ENCODE data around the gene SLC9C2. TPM values are rescaled to one million over a fixed set of nuclear protein-coding genes. Genes with fewer than 3 reads are reported as not detected.
"Not testable (repeated sequence)": the region's sequence is repeated elsewhere in the genome, so short reads cannot be mapped to it uniquely, and the experiment has no call there.

SLC9C2 gene
- total RNA-seq, 6 experiments from 2014 or later, result not detected

DNA sequence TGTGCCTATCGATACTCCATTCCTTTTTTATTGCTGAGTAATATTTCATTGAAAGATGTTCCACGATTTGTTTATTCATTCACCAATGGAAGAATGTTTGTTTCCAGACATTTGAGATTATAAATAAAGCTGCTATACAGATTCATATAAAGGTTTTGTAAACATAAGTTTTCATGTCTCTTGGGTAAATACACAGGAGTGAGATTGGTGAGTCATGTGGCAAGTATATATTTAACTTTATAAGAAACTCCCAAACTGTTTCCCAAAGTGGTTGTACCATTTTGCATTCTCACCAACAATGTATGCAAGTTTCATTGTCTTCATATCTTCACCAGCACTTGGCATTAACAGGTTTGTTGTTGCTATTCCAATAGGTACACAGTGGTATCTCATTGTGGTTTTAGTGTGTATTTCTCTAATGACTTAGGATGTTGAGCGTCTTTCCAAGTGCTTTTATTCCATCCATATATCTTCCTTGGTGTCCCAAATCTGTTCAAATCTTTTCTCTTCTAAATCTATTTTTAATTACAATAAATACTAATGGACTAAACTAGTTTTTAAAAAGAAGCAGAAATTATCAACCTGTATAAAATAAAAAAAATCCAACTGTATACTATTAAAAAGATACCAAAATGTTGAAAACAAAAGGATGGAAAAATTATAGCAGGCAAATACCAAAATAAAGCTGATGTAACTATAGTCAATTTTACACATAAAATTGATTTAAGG is 6.6 kb downstream of the SLC9C2 start:
- no peaks in the 10 kb centered on the region for H3K27me3 ChIP-seq
- DNase-seq, result no peak
- intact Hi-C loops (cut with DNase I), result no loop called here
- H3K9me3 ChIP-seq, result no peaks in the 10 kb centered on the region
- H3K27ac ChIP-seq, result no peak overlapping the region
- TF ChIP-seq, protein P1, sequence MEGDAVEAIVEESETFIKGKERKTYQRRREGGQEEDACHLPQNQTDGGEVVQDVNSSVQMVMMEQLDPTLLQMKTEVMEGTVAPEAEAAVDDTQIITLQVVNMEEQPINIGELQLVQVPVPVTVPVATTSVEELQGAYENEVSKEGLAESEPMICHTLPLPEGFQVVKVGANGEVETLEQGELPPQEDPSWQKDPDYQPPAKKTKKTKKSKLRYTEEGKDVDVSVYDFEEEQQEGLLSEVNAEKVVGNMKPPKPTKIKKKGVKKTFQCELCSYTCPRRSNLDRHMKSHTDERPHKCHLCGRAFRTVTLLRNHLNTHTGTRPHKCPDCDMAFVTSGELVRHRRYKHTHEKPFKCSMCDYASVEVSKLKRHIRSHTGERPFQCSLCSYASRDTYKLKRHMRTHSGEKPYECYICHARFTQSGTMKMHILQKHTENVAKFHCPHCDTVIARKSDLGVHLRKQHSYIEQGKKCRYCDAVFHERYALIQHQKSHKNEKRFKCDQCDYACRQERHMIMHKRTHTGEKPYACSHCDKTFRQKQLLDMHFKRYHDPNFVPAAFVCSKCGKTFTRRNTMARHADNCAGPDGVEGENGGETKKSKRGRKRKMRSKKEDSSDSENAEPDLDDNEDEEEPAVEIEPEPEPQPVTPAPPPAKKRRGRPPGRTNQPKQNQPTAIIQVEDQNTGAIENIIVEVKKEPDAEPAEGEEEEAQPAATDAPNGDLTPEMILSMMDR (IDR thresholded peaks at IDR 0.05), result no peak
- no peak for TF ChIP-seq POLR2A (IDR thresholded peaks at IDR 0.05)
- ATAC-seq, result no peak
- no peak overlapping the region for H3K4me3 ChIP-seq
- H3K36me3 ChIP-seq, result no peaks in the 10 kb centered on the region
- H3K4me1 ChIP-seq, result no peaks in the 10 kb centered on the region
- 86% methylated on average over 3 of the region's 3 CpGs for WGBS (ENCODE audit: insufficient coverage, low coverage, low lambda C conversion rate, missing lambda C conversion rate)

- H3K36me3 ChIP-seq; H3K4me3 ChIP-seq; ATAC-seq; H3K9me3 ChIP-seq; H3K4me1 ChIP-seq; intact Hi-C loops (cut with DNase I); H3K27me3 ChIP-seq; H3K27ac ChIP-seq; DNase-seq: not testable (repeated sequence)
- 68% methylated on average over 5 of the region's 5 CpGs for WGBS (ENCODE audit: insufficient coverage, low coverage, low lambda C conversion rate, missing lambda C conversion rate)
Measured at GRCh38 chr1:173591138-173591537, 11.7 kb downstream of the SLC9C2 start.

- H3K4me3 ChIP-seq, result no peak overlapping the region
- intact Hi-C loops (cut with DNase I), result no loop called here
- WGBS (ENCODE audit: insufficient coverage, low coverage, low lambda C conversion rate, missing lambda C conversion rate), result 65% methylated on average over 1 of the region's 1 CpG
- H3K27me3 ChIP-seq, result no peaks in the 10 kb centered on the region
- no peak for ATAC-seq
- no peaks in the 10 kb centered on the region for H3K36me3 ChIP-seq
- H3K27ac ChIP-seq, result no peak overlapping the region
- DNase-seq, result no peak
- TF ChIP-seq, protein P1 (IDR thresholded peaks at IDR 0.05), result no peak
- TF ChIP-seq POLR2A (IDR thresholded peaks at IDR 0.05), result no peak
- H3K9me3 ChIP-seq, result no peaks in the 10 kb centered on the region
- H3K4me1 ChIP-seq, result no peaks in the 10 kb centered on the region
Measured at GRCh38 chr1:173590557-173590956, 12.3 kb downstream of the SLC9C2 start.

- H3K27me3 ChIP-seq, result no peaks in the 10 kb centered on the region
- 24% methylated on average over 1 of the region's 1 CpG for whole genome bisulfite sequencing (ENCODE audit: insufficient coverage, low coverage, low lambda C conversion rate, missing lambda C conversion rate)
- no peaks in the 10 kb centered on the region for H3K9me3 ChIP-seq
- intact Hi-C loops (cut with DNase I), result no loop called here
- ATAC-seq (no peak), DNase-seq (no peak)
- no peak overlapping the region for H3K27ac ChIP-seq
- H3K4me1 ChIP-seq, result no peaks in the 10 kb centered on the region
- no peak for TF ChIP-seq POLR2A (IDR thresholded peaks at IDR 0.05)
- TF ChIP-seq, protein P1 (IDR thresholded peaks at IDR 0.05), result no peak
- no peaks in the 10 kb centered on the region for H3K36me3 ChIP-seq
- H3K4me3 ChIP-seq, result no peak overlapping the region
Measured at GRCh38 chr1:173581383-173582079, 21.3 kb downstream of the SLC9C2 start.

- intact Hi-C loops (cut with DNase I), result no loop called here
- Histone ChIP-seq H3K27me3 (no peaks in the 10 kb centered on the region), H3K27ac (no peak overlapping the region), H3K9me3 (no peaks in the 10 kb centered on the region), H3K4me3 (no peak overlapping the region), H3K4me1 (no peaks in the 10 kb centered on the region), H3K36me3 (no peaks in the 10 kb centered on the region)
- ATAC-seq (no peak), DNase-seq (no peak)
- WGBS (ENCODE audit: insufficient coverage, low coverage, low lambda C conversion rate, missing lambda C conversion rate), result 67% methylated on average over 3 of the region's 3 CpGs
- no peak for TF ChIP-seq POLR2A (IDR thresholded peaks at IDR 0.05)
- TF ChIP-seq, protein P1 (IDR thresholded peaks at IDR 0.05), result no peak
Measured at GRCh38 chr1:173580658-173581057, 22.2 kb downstream of the SLC9C2 start.
